HepG2 (cell line): ENCODE measurements around the gene DHX30. TPM values are rescaled to one million over a fixed set of nuclear protein-coding genes. Genes with fewer than 3 reads are reported as not detected.

Experiments
- GLMP ChIP-seq: sonication (generic); formaldehyde crosslinking; IDR thresholded peaks from 2 replicates; pipeline ENCODE4 v1.9.0; 2021; ENCODE audit warnings: missing genetic modification reagents, mild to moderate bottlenecking, borderline replicate concordance
- GMEB1 ChIP-seq: sonication (generic); formaldehyde crosslinking; IDR thresholded peaks from 2 replicates; pipeline ENCODE4 v1.5.1; 2020; ENCODE audit warnings: missing genetic modification reagents, mild to moderate bottlenecking, borderline replicate concordance
- HNRNPUL1 ChIP-seq: fragments of 200-400 bp; formaldehyde crosslinking; IDR thresholded peaks from 2 replicates; pipeline ENCODE4 v1.6.1; 2017; ENCODE audit warnings: low read depth, mild to moderate bottlenecking, low read length, moderate library complexity
- HOXA9 ChIP-seq: sonication (generic); formaldehyde crosslinking; IDR thresholded peaks from 2 replicates; pipeline ENCODE4 v1.8.1; 2022; ENCODE audit warnings: missing genetic modification reagents, mild to moderate bottlenecking, moderate library complexity, borderline replicate concordance
- MAX ChIP-seq: IDR thresholded peaks from 2 replicates; pipeline ENCODE4 v1.6.1; 2012; ENCODE audit warnings: inconsistent platforms
- MTF2 ChIP-seq: sonication (generic); formaldehyde crosslinking; IDR thresholded peaks from 2 replicates; pipeline ENCODE4 v1.5.0; 2020; ENCODE audit warnings: missing genetic modification reagents, borderline replicate concordance
- PRDM4 ChIP-seq: sonication (generic); formaldehyde crosslinking; IDR thresholded peaks from 2 replicates; pipeline ENCODE4 v1.9.0; 2021; ENCODE audit warnings: missing genetic modification reagents, borderline replicate concordance
- SMARCC2 ChIP-seq: fragments of 450-650 bp; IDR thresholded peaks from 2 replicates; pipeline ENCODE4 v1.6.1; 2017; ENCODE audit warnings: antibody characterized with exemption, mild to moderate bottlenecking
- TBL1XR1 ChIP-seq: fragments of 150-350 bp; IDR thresholded peaks from 2 replicates; pipeline ENCODE4 v1.6.1; 2014; ENCODE audit warnings: borderline replicate concordance, low read length; ENCODE audit not compliant: partially characterized antibody
- YEATS2 ChIP-seq: sonication (generic); formaldehyde crosslinking; IDR thresholded peaks from 2 replicates; pipeline ENCODE4 v1.4.0; 2020; ENCODE audit warnings: missing genetic modification reagents, borderline replicate concordance
- ZC3H13 ChIP-seq: sonication (generic); formaldehyde crosslinking; IDR thresholded peaks from 2 replicates; pipeline ENCODE4 v1.8.1; 2023; ENCODE audit warnings: mild to moderate bottlenecking, missing genetic modification reagents, moderate library complexity
- ZNF317 ChIP-seq: sonication (generic); formaldehyde crosslinking; IDR thresholded peaks from 2 replicates; pipeline ENCODE4 v1.5.0; 2020; ENCODE audit warnings: mild to moderate bottlenecking, missing genetic modification reagents
- ZNF318 ChIP-seq: sonication (generic); formaldehyde crosslinking; IDR thresholded peaks from 2 replicates; pipeline ENCODE4 v1.4.0; 2020; ENCODE audit warnings: mild to moderate bottlenecking, missing genetic modification reagents
- ZNF354B ChIP-seq: sonication (generic); formaldehyde crosslinking; IDR thresholded peaks from 2 replicates; pipeline ENCODE4 v1.8.0; 2022; ENCODE audit warnings: mild to moderate bottlenecking, missing genetic modification reagents
- polyA plus RNA-seq, 8 experiments: library from polyadenylated mRNA; depleted of rRNA in 3 of 8; stranded (reverse) in 7 of 8; unstranded in 1 of 8; fragments of >200 nt; fragmentation: Illumina TruSeq in 4 of 8; extraction: Trizol in 4 of 8; gene quantifications; 2 replicates each; pipeline versions ENCODE4 v1.2.1 to v1.2.3, GENCODE V29; 2011 to 2016; ENCODE audit warnings: low read depth in 4 of 8, missing spikeins in 1 of 8, mixed read lengths in 1 of 8; ENCODE audit not compliant: insufficient read depth in 1 of 8
- total RNA-seq, 5 experiments: library from RNA; depleted of rRNA; stranded (reverse); fragments of >200 nt; fragmentation: Illumina TruSeq; extraction: Trizol; gene quantifications; 2 replicates each; pipeline ENCODE4 v1.2.3, GENCODE V29; 2016; ENCODE audit warnings: low read depth in 1 of 5

DHX30 gene
- total and polyA plus RNA-seq, 2 of the 13 experiments (the other 11 are each of a cell fraction or from before 2014, with no cell fraction given), result 30.6 to 59.4 TPM

- TF ChIP-seq GLMP (CRISPR knock-in tag) (no peak; the same call in 1 of the 2 replicates), SMARCC2 (no peak), ZNF317 (CRISPR knock-in tag) (peak; percentile 44; the same call in 1 of the 2 replicates), HNRNPUL1 (no peak), TBL1XR1 (no peak), HOXA9 (CRISPR knock-in tag) (no peak), GMEB1 (CRISPR knock-in tag) (peak; percentile 89), ZC3H13 (CRISPR knock-in tag) (no peak), ZNF318 (CRISPR knock-in tag) (no peak), PRDM4 (0 out of 2 replicates have a peak, but pooled peaks have one; percentile 19), ZNF354B (CRISPR knock-in tag) (no peak), MTF2 (no peak), MAX (peak; percentile 47), YEATS2 (CRISPR knock-in tag) (peak; percentile 91)
Measured at GRCh38 chr3:47781685-47782445, 21.1 kb upstream of the DHX30 start, which contains the start of gene SMARCC1 (continued).
